Activated naive CD4-positive, alpha-beta T cell (primary cell): ENCODE results near the gene ADAM22.
A peak's percentile ranks its signal among the peaks of the same experiment; 100 is the strongest.

ENCODE experiments used
- DNase-seq, 4 experiments: peaks; one replicate each; lab custom pipeline; 2025; lab: John Stamatoyannopoulos, UW

The ADAM22 gene

GRCh38 chr7:88218429-88218745, 284.3 kb downstream of the ADAM22 start:
- no peak for DNase-seq

- peak in 2 of 4 experiments; percentile 0 to 2 for DNase-seq
Observed at GRCh38 chr7:88218836-88219605, 285.0 kb downstream of the ADAM22 start.

GRCh38 chr7:88219781-88220747, 286.0 kb downstream of the ADAM22 start, which contains the start of gene SRI:
SRI (minus strand) TSS chr7:88220038; CDS start chr7:88220026, 12 bp downstream.
- peak; percentile 77 to 91 (median 86) for DNase-seq

GRCh38 chr7:88223265-88223664, 289.2 kb downstream of the ADAM22 start:
- no peak for DNase-seq

- no peak for DNase-seq
Observed at GRCh38 chr7:88224601-88225275, 290.7 kb downstream of the ADAM22 start.

GRCh38 chr7:88226201-88226600, 292.1 kb downstream of the ADAM22 start:
- no peak for DNase-seq

- DNase-seq: no peak
Observed at GRCh38 chr7:88226886-88227516, 292.9 kb downstream of the ADAM22 start.

- DNase-seq: no peak
Observed at GRCh38 chr7:88229302-88229995, 295.4 kb downstream of the ADAM22 start.

- DNase-seq: no peak
Observed at GRCh38 chr7:88230646-88231045, 296.6 kb downstream of the ADAM22 start.

- DNase-seq: no peak
Observed at GRCh38 chr7:88233828-88234227, 299.8 kb downstream of the ADAM22 start.

GRCh38 chr7:88239852-88240251, 305.8 kb downstream of the ADAM22 start:
- no peak for DNase-seq

GRCh38 chr7:88243345-88243909, 309.4 kb downstream of the ADAM22 start:
- DNase-seq: no peak

- no peak for DNase-seq
Observed at GRCh38 chr7:88244258-88244657, 310.2 kb downstream of the ADAM22 start.
